ENCODE data around the gene ENOX1.

The ENOX1 gene

DNA sequence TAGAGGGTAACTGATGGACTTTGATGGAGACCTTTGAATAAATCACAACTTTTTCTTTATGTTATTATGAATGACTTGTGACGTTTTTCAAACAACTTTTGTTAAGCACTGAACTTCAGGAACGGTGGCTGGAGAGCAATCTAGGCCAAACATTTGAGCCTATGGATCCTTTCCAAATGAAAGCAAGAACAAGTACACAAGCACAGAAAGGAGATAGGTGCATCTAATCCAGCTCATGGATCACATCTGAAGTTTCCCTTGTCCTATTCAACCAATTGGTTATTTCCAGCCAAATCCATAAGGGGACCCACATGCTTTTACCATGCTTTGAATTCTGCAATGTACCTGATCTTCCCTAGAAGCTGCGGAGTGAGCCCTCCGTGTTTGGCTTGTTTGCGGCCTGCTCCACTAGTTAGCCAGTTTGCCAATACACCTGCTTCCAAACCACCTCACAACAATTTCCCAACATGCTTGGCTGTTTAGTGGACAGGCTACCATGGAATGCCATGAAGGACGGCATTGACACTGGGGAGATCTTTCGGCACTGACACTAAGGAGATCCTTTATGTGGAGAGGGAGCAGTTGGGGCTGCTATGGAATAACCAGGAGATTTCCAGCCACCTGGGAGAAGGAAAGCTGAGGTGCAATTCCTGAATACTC, 447.5 kb downstream of the ENOX1 start:
- no peak for DNase-seq

DNA sequence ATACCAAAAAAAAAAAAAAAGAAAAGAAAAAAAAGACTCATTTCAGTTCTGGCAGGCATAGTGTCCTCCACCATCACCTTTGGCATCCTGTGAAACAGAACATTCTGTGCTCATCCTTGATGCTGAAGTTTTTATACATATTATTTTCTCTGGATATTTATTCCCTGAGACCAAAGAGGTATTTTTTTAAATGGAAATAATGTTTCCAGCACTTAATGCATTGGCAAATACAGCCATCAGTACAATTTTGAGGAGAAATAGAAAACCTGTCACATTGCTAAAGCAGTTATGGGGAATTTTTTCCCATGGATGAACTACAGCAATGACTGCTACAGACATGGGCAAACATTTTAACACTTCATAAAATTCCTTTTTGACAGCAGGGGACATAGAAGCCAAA, 451.0 kb downstream of the ENOX1 start:
- DNase-seq, result no peak

DNA sequence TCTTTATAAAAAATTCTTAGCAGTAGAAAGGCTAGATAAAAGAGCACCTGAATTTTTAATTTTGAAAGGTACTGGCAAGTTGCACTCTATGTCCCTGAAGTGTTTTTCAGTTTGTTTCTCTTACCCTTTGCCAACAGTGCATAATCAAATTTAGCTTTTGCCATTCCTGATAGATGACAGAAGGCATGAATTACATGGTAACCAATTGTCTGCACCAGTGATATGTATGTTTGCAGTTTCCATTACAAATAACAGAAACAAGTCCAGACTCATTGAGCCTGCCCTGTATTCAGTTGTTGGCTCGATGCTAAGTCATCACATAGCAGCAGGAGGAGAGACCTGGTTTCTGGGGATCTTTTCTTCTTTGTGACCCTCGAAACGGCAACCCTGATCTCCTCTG, 453.6 kb downstream of the ENOX1 start:
- DNase-seq, result no peak

DNA sequence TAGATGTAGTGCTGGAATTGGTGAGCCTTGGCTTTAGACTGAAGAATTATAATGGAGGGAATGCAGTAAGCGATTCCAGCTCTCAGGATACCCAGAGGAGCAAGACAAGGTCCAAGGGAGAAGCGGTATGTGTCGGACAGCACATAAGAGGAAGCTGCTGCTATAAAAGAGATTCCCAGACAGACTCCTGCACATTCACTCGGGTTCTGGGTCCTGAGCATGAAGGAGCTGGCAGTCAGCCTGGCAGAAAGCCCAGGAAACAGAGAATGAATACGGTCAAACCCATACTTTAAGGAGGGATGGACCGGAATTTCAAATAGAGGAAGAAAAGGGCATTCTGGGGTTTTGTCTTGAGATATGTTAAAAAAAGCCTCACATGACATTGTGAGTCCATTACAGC, 455.1 kb downstream of the ENOX1 start:
- no peak for DNase-seq

DNA sequence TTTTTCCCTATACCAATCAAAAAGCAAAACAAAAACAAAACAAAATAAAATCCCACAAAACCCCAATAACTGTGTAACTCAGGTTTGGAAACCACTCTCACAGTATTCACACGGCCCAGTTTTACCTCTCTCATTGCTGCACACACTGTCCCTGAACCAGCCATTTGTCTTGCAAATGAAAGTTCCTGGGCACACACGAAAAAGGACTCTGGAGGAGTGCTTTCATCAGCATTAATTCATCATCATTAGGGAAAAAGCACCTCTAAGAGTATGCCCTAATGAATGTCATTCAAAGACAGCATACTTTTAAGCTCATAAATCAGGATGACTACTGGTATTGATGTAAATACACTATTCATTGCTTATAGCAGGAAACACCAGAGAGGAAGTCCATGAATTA, 457.1 kb downstream of the ENOX1 start:
- no peak for DNase-seq

DNA sequence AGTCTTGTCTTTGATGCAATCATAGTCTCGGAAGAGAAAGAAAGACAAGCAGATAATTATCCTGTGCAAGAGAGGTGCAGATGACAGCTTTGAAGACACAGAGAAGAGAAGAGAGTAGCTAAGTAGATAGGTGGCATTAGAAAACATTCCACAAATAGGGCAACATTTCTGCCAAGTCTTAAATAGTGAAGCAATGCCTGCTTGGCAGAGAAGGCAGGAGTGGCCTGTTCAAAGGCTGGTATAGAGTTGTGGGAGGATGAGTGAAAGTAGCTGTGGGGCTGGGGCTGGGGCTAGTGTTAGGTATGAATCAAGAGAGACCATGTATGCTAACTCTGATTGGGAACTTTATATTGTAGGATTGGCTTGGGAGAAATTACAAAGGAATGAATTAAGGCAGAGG, 457.9 kb downstream of the ENOX1 start:
- no peak for DNase-seq

DNA sequence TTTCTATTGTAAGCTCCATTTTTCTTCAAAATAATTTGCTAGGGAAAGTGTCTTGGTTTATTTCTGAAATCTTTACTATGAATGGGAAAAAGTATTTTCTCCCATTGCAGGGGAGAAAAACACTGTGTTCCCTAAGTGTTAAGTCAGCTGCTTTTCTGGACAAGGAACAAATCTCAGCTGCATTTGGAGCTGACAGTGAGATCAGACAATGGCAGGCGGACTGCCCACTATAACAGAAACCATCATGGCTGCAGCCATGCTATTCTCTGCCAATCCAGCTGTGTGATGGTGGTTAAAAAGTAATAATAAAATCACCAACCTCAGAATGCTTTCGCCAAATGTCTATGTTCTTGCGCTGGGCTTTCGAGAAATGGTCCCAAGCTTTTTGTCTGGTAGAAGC, 460.7 kb downstream of the ENOX1 start:
- DNase-seq, result no peak

DNA sequence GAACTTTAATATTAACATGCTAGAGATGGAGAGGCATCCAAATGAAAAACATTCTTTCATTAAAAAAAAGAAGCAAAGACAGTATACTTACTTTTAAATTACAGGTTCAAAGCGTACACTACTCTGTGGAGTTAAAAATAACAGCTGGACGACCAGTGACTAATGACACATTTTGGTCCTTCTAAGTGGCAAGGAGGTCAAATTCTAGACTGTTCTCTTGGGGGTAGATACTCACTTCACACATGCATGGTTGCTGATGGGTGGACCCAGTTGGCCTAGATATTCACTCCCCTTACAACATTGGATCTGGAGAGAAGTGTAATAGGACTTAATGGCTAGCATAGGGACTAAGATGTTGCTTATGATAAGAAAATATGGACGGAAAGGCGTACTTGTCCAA, 461.1 kb downstream of the ENOX1 start:
- no peak for DNase-seq

DNA sequence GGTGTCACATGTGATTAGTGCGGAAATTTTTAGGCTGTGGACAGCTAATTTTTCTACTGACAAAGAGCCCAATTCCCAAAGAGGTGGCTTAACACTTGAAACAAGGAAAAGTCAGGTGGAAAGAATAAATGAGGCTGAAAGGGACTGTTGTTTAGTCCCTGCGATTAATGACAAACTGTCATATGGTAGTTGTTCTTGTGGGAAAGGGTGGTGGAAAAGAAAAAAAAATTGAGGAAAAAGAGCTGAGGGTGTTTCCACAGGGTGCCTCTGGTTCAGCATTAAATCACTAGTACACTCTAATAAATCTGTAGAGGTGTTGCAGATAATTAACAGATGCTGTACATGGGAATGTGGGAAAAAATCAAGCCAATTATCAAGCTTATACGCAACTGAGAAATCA, 462.6 kb downstream of the ENOX1 start:
- DNase-seq, result no peak

DNA sequence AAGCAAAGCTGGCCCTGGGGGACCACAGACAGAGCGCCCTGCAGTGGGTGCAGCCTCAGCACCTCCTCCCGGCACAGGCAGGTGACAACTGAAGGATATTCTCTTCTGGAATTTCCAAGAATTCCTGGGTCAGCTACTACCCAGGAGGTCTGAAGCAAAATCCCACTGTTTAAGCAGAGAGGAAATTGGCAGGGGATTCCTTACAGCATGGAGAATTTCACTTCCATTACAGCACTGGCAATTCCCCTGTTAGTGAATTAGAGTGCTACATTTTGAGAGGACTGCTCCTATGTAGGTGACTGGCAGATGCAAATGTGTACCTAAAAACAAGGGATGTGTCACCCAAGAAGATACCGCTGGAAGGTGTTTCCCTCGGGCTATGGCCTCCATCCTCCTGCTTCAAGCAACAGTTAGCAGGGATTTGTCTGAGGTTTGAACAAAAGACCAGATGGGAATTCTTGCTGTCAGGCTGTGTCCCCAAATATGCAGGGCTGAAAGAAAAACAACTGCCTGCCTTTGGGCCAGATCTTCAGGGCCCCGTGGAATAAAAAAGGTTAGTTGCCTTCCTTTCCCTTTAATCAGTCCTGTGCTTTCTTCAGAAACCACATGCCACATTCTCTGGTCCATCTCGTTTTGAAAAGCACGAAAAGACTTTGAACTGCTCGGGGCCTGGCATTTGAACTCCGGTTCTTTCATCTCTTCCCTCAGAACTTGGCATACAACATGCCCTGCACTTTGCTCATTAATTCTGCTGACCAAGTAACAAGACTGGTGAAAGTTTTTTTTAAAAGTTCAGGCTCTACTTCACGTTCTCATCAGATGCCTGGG, 466.9 kb downstream of the ENOX1 start:
- no peak for DNase-seq

DNA sequence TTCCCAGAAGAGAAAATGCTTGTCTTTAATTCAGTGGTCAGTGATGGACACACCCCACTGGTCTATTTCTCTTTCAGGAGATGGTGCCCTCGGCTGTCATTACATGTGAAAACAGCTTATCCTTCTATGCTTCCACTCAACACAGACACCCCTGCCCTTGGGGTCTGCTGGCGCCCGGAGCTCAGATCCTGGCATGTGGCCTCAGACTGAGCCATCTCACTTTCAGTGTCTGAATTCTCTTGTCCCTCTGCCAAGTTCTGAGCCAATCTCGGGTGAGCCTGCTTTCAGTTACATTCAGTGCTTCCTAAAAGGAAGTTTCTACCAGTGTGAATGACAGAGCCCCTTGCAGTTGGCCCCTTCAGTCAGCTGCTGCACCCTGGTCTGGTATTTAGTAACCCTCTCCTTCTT, 469.8 kb downstream of the ENOX1 start:
- DNase-seq, result no peak

DNA sequence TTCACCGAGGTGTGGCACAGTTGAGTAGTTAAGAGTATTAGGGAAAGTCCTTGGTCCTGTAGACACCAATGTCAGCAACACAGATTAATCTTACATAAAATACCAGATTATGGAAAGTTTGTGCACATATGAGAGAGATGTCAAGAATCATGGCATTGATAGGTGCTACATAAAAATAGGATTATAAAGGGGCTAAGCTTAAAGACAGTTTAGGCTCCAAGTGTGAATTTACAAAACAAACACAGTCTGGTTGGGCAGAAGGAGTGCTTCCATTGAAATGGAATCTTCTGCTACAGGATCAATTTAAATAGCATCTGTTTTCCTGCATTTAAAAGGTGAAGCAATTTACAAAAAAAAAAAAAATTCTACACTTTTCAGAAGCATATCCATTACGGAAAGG, 470.5 kb downstream of the ENOX1 start:
- no peak for DNase-seq

DNA sequence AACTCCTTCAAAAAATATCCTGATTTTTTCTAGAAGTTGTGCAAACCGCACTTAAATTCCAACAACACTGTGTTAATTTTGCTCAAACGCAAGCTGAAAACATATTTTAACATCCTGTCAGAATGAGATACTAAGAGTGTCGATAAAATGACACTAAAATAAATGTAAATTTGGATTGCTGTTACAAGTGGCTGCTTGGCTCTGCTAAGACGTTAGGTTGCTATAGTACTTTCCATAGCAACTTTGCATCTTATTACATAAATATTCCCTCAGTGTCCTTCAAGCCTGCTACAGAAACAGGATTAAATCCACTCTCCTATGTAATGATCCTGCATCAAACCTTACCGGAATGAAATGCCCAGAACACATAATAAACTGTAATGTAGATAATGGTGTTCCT, 471.2 kb downstream of the ENOX1 start:
- no peak for DNase-seq

DNA sequence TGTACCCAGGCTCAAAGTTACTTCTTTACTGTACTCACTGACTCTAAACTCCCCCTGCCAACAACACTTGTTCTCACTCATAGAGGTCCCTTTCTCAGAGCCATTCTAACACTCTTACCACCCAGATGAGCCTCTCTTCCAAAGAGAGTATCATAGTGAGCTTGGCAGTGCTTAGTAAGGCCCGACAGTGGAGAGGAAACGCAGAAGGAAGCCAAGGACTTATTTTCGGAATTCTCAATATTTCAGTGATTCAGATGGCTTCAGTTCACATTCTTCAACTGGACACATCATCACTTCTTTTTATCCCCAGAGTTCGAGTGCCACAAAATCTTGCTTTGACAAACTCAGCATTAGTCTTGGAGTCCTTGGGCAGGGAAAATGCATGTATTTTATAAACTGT, 477.5 kb downstream of the ENOX1 start:
- DNase-seq, result no peak

DNA sequence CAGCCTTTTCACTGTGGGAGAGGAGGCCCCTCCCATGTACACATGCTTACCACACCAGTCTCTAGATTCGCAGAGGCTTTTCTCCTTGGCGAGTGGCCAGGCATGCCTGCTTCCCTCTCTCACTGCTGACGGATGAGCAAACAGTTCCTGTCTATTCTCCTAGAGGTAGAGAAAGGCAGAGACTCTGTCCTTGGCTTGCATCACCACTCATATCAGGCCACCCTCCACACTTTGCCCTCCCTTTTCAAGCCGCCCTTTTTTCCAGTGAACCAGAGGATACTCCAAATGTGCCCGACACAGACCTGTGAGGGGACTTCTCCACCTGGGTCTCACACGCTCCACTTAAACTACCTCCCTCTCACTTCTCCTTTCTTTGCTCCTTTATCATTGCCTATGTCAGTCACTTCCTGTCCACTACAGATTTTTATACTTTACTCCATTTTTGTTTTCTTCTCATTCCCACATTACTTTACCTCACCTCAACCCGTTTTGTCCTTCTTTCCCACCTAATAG, 478.8 kb downstream of the ENOX1 start:
- peak; percentile 80 to 85 for DNase-seq

DNA sequence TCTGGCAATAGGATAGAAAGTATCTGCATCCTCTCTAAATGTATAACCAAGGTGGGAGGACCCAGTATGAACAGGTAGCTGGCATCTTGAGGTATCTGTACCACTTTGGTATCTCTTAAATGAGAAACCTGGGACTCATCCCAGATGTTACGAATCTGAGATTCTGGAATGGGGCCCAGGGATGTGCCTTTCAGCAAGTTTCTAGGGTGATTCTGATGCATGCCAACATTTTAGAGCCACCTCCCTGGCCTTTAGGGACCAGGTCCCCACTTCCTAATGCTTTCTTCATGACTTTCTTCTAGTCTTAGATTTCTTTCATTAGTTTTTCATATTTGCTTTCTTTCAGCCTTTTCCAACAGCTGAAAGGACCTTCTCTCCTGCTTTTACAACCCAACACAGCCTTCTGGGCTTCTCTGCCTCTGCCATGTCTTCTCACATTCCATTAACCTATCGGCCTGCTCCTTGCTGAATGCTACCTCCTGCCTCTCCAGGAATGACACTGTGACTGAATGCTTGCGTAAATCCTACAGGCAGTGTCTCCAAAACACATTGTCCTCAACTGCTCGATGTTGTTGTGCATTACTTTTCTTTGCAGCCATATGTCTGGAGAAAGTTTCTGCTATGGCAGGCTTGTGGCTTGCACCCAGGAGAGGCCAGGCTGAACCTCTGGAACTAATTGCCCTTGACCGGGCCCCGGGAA, 479.4 kb downstream of the ENOX1 start:
- DNase-seq, result no peak

DNA sequence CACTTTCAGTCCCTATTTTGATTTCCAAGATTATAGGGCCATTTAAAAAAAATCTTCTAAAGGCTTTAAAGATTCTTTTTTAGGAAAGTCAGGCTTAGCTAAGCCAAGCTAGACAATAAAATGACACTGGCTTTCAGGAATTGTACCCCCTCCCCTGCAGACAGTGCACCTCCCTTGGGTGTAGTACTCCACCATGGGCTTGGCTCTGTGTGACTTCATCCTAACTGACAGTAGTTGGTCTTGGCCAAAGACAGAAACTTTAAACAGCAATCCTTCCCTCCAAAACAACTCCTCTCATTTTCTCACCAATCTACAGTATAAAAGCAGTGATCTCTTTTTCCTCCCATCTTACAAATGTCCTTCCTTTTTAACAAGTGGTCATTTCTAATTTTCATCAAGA, 480.4 kb downstream of the ENOX1 start:
- DNase-seq, result no peak

DNA sequence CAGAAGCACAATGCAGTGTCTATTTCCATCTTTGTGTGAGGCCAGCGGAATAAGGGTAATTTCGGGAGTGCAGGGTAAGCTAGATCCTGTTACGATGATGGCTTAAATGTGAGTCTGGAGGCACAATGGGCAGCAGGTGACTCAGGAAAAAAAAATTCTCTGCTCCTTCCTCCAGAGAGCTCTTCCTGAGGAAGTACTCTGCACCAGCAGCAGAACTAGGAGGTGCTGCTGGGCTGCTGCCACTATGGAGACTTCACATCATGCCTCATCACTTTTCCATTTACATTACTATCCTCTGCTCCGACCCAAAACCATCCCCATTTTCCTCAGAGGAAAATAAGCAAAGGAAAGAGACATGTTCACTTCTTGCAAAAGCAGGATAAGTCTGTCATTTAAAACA, 481.4 kb downstream of the ENOX1 start:
- DNase-seq, result no peak

DNA sequence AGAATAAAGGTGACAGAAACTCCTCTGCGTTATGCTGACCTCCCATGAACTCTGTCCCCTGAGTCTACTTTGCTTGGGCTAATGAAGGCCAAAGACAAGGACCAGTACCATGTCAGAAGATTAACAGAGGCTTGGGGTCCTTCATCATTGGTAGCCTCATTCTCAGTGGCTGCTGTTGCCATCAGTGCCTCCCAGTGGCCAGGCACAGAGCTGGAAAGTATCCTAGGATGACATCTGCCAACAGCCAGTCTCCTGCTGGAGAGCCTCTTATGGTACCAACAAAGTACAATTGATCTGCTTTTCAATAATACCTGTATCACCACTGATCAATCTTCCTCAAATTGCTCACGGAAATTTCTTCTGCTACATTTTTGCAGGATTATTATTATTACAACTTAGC, 481.8 kb downstream of the ENOX1 start:
- DNase-seq, result no peak

DNA sequence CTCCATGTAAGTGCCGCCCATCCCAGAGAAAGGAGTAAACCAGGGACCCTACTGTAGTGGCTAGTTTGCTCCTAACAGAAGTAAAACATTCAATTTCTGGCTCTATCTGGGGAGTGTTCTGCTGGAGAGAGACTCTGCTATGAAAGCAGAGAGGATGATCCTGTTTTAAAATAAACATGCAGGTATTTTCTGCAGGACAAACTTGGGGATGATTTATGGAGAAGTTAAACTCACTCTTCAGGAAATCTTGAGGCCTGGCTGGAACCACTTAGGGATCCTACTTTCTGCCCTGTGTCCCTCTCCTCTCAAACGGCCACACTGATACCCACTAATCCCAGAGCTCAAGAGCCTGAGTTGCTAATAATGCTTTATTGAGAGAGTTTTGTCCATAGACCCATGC, 482.3 kb downstream of the ENOX1 start:
- no peak for DNase-seq

DNA sequence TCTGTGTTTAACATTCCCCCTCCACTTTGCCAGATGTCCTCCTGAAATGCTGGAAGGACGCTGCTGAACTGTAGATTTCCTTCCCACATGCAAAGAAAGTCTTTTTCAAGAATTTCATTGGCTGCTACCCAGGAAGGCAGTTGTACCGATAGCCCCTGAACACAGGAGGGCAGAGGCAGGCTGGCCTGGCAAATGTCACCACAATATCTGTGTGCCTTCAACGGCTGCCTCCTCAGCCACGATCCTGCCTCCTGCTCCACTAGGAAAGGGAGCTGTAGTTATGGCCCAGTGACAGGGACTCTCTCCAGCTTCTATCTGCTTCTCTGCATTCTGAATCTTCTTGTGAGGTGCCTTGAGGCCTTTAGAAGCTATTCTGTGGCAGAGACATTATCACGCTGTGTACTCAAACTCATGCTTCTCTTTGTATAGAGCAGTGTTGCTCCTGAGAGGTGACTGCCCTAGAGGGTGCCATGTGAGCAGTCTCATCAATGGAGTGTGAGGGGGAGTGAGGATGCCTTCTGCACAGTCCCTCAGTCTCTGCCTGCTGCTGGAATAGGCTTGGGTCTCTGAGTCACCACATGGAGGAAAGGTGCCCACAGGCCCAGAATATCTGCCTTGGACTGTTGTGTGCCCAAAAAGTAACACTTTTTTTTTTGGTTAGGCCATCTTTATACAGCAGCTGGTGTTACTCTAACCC, 483.6 kb downstream of the ENOX1 start:
- DNase-seq, result peak in 1 of 2 experiments; percentile 7

DNA sequence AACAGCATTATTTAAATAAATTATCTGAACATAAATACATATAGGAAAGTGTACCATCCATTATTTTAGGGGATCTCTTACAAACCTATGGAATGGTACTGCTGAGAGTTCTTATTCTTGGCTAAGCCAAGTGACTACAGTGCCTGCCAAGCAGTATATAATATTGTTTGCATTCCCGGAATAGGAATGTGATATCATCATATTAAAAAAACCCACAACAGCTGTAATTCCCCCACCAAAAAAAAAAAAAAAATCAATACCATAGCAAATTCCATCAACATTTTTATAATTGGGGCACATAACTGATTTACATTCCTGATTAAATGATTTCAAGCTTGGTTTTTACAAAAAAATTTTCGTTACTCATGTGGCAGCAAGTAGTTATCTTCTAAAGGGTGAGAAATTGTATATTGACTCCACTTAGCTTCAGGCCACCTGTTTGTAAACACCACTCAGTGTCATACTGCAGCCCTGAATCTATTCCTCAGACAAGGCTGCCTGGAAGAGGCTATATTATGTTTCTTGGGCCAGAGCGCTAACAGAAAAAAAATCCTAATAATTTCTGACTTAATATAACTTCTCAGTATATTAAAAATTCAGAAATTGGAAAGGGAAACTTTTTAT, 485.3 kb downstream of the ENOX1 start:
- DNase-seq, result no peak

DNA sequence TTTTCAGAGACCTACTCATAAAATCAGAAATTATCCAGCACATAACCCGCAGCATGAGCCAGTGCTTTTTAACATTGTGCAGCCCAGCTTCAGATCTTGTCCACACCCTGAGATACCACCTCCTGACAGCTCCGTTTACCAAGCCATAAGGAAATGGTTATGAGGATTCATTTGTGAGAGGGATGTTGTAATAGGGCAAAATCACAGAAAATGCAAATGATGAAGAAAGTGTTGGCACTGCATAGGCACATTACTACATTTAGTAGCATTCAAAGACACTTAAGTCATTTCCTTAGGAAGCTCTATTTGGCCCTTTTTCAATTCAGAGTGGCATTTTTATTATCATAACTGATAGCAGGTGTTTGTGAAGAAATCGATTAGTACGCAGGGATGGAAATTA, 485.9 kb downstream of the ENOX1 start:
- no peak for DNase-seq
